RWPE2 (cell line): Measurements from ENCODE around the gene SEPTIN2.
"Not testable (repeated sequence)": the region's sequence is repeated elsewhere in the genome, so short reads cannot be mapped to it uniquely, and the experiment has no call there.

Experiments used
- ATAC-seq: fragments of 200-7000 bp; cut with Tn5 transposase; 3 replicates; pipeline ENCODE4 v1.9.1; 2021; ENCODE audit warnings: low read depth
- DNase-seq: peaks from one replicate; pipeline ENCODE4 v3.0.0-alpha.2; 2020; ENCODE audit warnings: low spot score
- H3K27ac ChIP-seq: fragments of 450-650 bp; 2 replicates; pipeline ENCODE4 v1.5.1; 2017; ENCODE audit warnings: mild to moderate bottlenecking; ENCODE audit not compliant: poor library complexity, severe bottlenecking
- H3K27me3 ChIP-seq: fragments of 250-450 bp; sonication (Bioruptor Pico); 2 replicates; pipeline ENCODE4 v1.5.1; 2021; ENCODE audit warnings: mild to moderate bottlenecking, moderate library complexity; ENCODE audit not compliant: insufficient read depth, poor library complexity, severe bottlenecking
- H3K36me3 ChIP-seq: fragments of 250-450 bp; sonication (Bioruptor Pico); 2 replicates; pipeline ENCODE4 v1.5.1; 2020; ENCODE audit warnings: low read depth, mild to moderate bottlenecking, moderate library complexity
- H3K4me1 ChIP-seq: fragments of 250-450 bp; sonication (Bioruptor Pico); 2 replicates; pipeline ENCODE4 v1.5.1; 2021; ENCODE audit warnings: mild to moderate bottlenecking, moderate library complexity; ENCODE audit not compliant: insufficient read depth, poor library complexity, severe bottlenecking
- H3K4me3 ChIP-seq: fragments of 250-450 bp; sonication (Bioruptor Pico); 2 replicates; pipeline ENCODE4 v1.5.1; 2021; ENCODE audit warnings: mild to moderate bottlenecking, moderate library complexity; ENCODE audit not compliant: severe bottlenecking
- H3K9me3 ChIP-seq: fragments of 250-450 bp; sonication (Bioruptor Pico); 2 replicates; pipeline ENCODE4 v1.5.1; 2021; ENCODE audit warnings: mild to moderate bottlenecking, moderate library complexity; ENCODE audit not compliant: severe bottlenecking
- CTCF ChIP-seq: fragments of 450-650 bp; IDR thresholded peaks from one replicate; pipeline ENCODE4 v1.5.1; 2017; ENCODE audit warnings: mild to moderate bottlenecking, moderate library complexity; ENCODE audit not compliant: poor library complexity, severe bottlenecking

The SEPTIN2 gene

DNA sequence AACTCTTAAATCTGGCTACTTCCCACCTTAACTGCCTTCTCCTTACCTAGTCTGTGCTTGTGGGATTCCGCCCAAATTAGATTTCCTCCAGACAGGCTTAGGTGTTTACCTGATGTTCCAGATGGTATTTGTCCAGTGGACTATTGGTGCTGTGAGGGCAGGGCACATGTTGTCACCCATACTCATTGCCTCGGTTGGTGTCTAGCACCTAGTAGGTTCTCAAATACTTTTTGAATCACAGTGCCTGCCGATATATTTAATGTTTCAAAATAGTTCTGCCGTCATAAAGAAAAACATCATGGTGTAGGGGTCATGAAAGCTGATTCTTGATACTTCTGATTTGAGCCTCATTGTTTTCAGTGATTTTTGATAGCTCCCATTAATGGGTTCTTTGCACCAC lies 1.1 kb downstream of the SEPTIN2 start:
- Histone ChIP-seq H3K27me3 (no peaks in the 10 kb centered on the region), H3K36me3 (peaks cover 47% of the 10 kb centered on the region), H3K4me1 (peaks cover 59% of the 10 kb centered on the region), H3K9me3 (no peaks in the 10 kb centered on the region), H3K4me3 (peak overlapping the region; percentile 95), H3K27ac (peak overlapping the region; percentile 83)
- no peak for TF ChIP-seq CTCF
- DNase-seq (no peak), ATAC-seq (no peak)

DNA sequence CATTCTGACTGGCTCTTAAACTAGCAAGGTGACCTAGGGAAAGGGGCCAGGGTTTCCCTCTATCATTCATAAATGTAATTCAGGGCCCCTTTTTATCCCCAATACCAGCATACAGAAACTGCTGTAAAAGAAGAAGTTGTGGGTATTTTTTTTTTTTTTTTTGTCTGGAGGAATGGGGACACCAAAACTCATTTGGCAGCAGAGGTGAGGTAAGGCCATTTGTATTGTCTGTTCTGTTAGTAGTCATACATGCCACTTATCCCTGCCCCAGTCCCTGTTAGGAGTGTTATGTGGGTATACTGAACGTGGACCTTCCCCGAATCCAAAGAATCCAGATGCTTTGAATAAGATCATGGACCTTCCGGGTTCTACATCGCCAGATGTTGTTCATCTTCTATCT lies 1.7 kb downstream of the SEPTIN2 start:
- Histone ChIP-seq H3K27ac (peak overlapping the region; percentile 83), H3K27me3 (no peaks in the 10 kb centered on the region), H3K9me3 (no peaks in the 10 kb centered on the region), H3K36me3 (peaks cover 50% of the 10 kb centered on the region), H3K4me3 (peak overlapping the region; percentile 95), H3K4me1 (peaks cover 56% of the 10 kb centered on the region)
- TF ChIP-seq CTCF = no peak
- DNase-seq (no peak), ATAC-seq (no peak)

- H3K4me3 ChIP-seq, DNase-seq: not testable (repeated sequence)
Observed at GRCh38 chr2:241318830-241319229, 3.1 kb downstream of the SEPTIN2 start.

GRCh38 chr2:241320394-241320793 lies 4.7 kb downstream of the SEPTIN2 start:
- Histone ChIP-seq H3K4me3 (no peak overlapping the region), H3K27ac (no peak overlapping the region), H3K36me3 (peaks cover 69% of the 10 kb centered on the region), H3K4me1 (peaks cover 40% of the 10 kb centered on the region), H3K9me3 (no peaks in the 10 kb centered on the region), H3K27me3 (no peaks in the 10 kb centered on the region)
- ATAC-seq (no peak), DNase-seq (no peak)
- TF ChIP-seq CTCF = no peak

More at GRCh38 chr2:241318830-241319229, 3.1 kb downstream of the SEPTIN2 start:
- peaks cover 42% of the 10 kb centered on the region for H3K4me1 ChIP-seq
- H3K27me3 ChIP-seq, ATAC-seq, H3K9me3 ChIP-seq, H3K27ac ChIP-seq: not testable (repeated sequence)
- peaks cover 55% of the 10 kb centered on the region for H3K36me3 ChIP-seq

- no peaks in the 10 kb centered on the region for H3K9me3 ChIP-seq
- no peak for DNase-seq
- H3K27ac ChIP-seq = no peak overlapping the region
- H3K4me3 ChIP-seq = no peak overlapping the region
- ATAC-seq = no peak
- H3K36me3 ChIP-seq = peaks cover 75% of the 10 kb centered on the region
- H3K4me1 ChIP-seq = peaks cover 40% of the 10 kb centered on the region
- H3K27me3 ChIP-seq = no peaks in the 10 kb centered on the region
- TF ChIP-seq CTCF = no peak
Observed at GRCh38 chr2:241321033-241321432, 5.3 kb downstream of the SEPTIN2 start.
